Peyer's patch (tissue), 4 donors: ENCODE measurements around the gene TADA2B.

Source experiments
- CTCF ChIP-seq, 6 experiments: fragments of 450-650 bp in 4 of 6; fragments of 200-600 bp in 2 of 6; sonication (generic) in 1 of 6; IDR thresholded peaks; one replicate each; pipeline ENCODE4 v1.5.1; 2017 to 2019; ENCODE audit warnings: antibody characterized with exemption in 6 of 6, mild to moderate bottlenecking in 3 of 6, moderate library complexity in 1 of 6
- POLR2A ChIP-seq, 2 donors: fragments of 450-650 bp; IDR thresholded peaks; one replicate each; pipeline ENCODE4 v1.5.1; 2017; ENCODE audit warnings: antibody characterized with exemption in 2 of 2, mild to moderate bottlenecking in 2 of 2, moderate library complexity in 2 of 2

DNA sequence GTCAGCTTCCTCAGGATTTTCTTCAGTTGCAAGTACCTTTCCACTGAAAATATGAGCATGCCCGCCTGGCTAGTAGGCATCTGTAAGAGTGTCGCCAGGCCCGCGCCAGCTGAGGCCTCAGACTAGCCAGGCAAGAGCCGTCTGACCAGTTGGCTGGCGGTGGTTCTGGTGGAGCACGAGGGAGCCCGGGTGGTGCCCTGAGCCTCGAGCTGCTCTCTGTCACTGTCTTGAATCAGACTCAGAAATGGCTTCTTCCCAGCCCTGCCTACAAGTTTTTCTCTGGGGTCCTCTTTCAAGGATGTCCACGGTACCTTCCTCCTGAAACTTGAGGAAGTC is 12.8 kb downstream of the TADA2B start:
- TF ChIP-seq CTCF (IDR thresholded peaks at IDR 0.05) (no peak), POLR2A (IDR thresholded peaks at IDR 0.05) (no peak)
